HEK293 (cell line): ENCODE data around the gene MRS2.

Experiments
- CTCF ChIA-PET: fragments of 350-600 bp; formaldehyde crosslinking; extraction: SDS; loops from one replicate; lab custom pipeline; 2021; ENCODE audit warnings: antibody characterized with exemption; lab: Yijun Ruan, JAX
- POLR2A ChIA-PET: fragments of 300-600 bp; formaldehyde crosslinking; extraction: SDS; loops from one replicate; lab custom pipeline; 2020; ENCODE audit warnings: antibody characterized with exemption, inconsistent platforms; lab: Yijun Ruan, JAX
- H3K27ac ChIP-seq: fragments of 200-500 bp; sonication (Bioruptor generic); 2 replicates; pipeline ENCODE4 v1.5.1; 2014; ENCODE audit warnings: low read depth, low read length, control low read depth, inconsistent platforms; ENCODE audit errors: extremely low read depth
- H3K36me3 ChIP-seq, 2 experiments: fragments of 200-500 bp in 1 of 2; sonication (Bioruptor generic) in 1 of 2; 1 replicate in 1 of 2; 2 replicates in 1 of 2; pipeline ENCODE4 v1.5.1; 2014 to 2017; ENCODE audit warnings: inconsistent platforms in 2 of 2, low read length in 2 of 2; ENCODE audit not compliant: control insufficient read depth in 2 of 2, insufficient read depth in 1 of 2
- H3K4me1 ChIP-seq: fragments of 200-500 bp; sonication (Bioruptor generic); 2 replicates; pipeline ENCODE4 v1.5.1; 2014; ENCODE audit warnings: mild to moderate bottlenecking, low read length, inconsistent platforms; ENCODE audit not compliant: control insufficient read depth, insufficient read depth
- H3K4me3 ChIP-seq: 2 replicates; pipeline ENCODE4 v1.5.1; 2011; ENCODE audit warnings: low read depth, mild to moderate bottlenecking, control low read depth, low read length, moderate library complexity
- H3K9me3 ChIP-seq: fragments of 200-500 bp; sonication (Bioruptor generic); 2 replicates; pipeline ENCODE4 v1.5.1; 2014; ENCODE audit warnings: low read depth, low read length, inconsistent platforms; ENCODE audit not compliant: control insufficient read depth, insufficient read depth
- GFI1B ChIP-seq: fragments of 450-650 bp; formaldehyde crosslinking; IDR thresholded peaks from 2 replicates; pipeline ENCODE4 v1.5.1; 2016; ENCODE audit warnings: missing biosample characterization, missing genetic modification characterization
- GLIS1 ChIP-seq: fragments of 450-650 bp; formaldehyde crosslinking; IDR thresholded peaks from 2 replicates; pipeline ENCODE4 v1.5.1; 2016; ENCODE audit warnings: missing biosample characterization, missing genetic modification characterization
- IKZF3 ChIP-seq: fragments of 450-650 bp; IDR thresholded peaks from 2 replicates; pipeline ENCODE4 v1.5.0; 2018; ENCODE audit warnings: missing biosample characterization, mild to moderate bottlenecking, missing genetic modification characterization, moderate library complexity
- KLF16 ChIP-seq: fragments of 450-650 bp; formaldehyde crosslinking; IDR thresholded peaks from 2 replicates; pipeline ENCODE4 v1.5.1; 2017; ENCODE audit warnings: missing biosample characterization, missing genetic modification characterization
- PRDM1 ChIP-seq: fragments of 450-650 bp; formaldehyde crosslinking; IDR thresholded peaks from 2 replicates; pipeline ENCODE4; 2016; ENCODE audit warnings: missing biosample characterization, missing genetic modification characterization
- PRDM4 ChIP-seq: fragments of 450-650 bp; formaldehyde crosslinking; IDR thresholded peaks from 2 replicates; pipeline ENCODE4 v1.5.1; 2017; ENCODE audit warnings: missing biosample characterization, missing genetic modification characterization
- SCRT1 ChIP-seq: fragments of 450-650 bp; formaldehyde crosslinking; IDR thresholded peaks from 2 replicates; pipeline ENCODE4 v1.5.1; 2016; ENCODE audit warnings: missing biosample characterization, missing genetic modification characterization, borderline replicate concordance
- SCRT2 ChIP-seq: fragments of 450-650 bp; formaldehyde crosslinking; IDR thresholded peaks from 2 replicates; pipeline ENCODE4 v1.5.1; 2016; ENCODE audit warnings: missing biosample characterization, missing genetic modification characterization
- YY1 ChIP-seq: fragments of 450-650 bp; formaldehyde crosslinking; IDR thresholded peaks from 2 replicates; pipeline ENCODE4 v1.5.1; 2018; ENCODE audit warnings: missing biosample characterization, missing genetic modification characterization
- ZBTB20 ChIP-seq: fragments of 450-650 bp; formaldehyde crosslinking; IDR thresholded peaks from 2 replicates; pipeline ENCODE4 v1.5.1; 2016; ENCODE audit warnings: missing biosample characterization, missing genetic modification characterization
- ZFP3 ChIP-seq: fragments of 450-650 bp; formaldehyde crosslinking; IDR thresholded peaks from 2 replicates; pipeline ENCODE4 v1.5.1; 2016; ENCODE audit warnings: low read depth, missing biosample characterization, missing genetic modification characterization
- ZNF133 ChIP-seq: fragments of 450-650 bp; formaldehyde crosslinking; IDR thresholded peaks from 2 replicates; pipeline ENCODE4 v1.5.1; 2016; ENCODE audit warnings: missing biosample characterization, missing genetic modification characterization
- ZNF157 ChIP-seq: fragments of 450-650 bp; formaldehyde crosslinking; IDR thresholded peaks from 2 replicates; pipeline ENCODE4 v1.5.1; 2016; ENCODE audit warnings: missing biosample characterization, missing genetic modification characterization
- ZNF169 ChIP-seq: fragments of 450-650 bp; formaldehyde crosslinking; IDR thresholded peaks from 2 replicates; pipeline ENCODE4 v1.5.1; 2016; ENCODE audit warnings: missing biosample characterization, missing genetic modification characterization
- ZNF19 ChIP-seq: fragments of 450-650 bp; formaldehyde crosslinking; IDR thresholded peaks from 2 replicates; pipeline ENCODE4; 2016; ENCODE audit warnings: missing biosample characterization, missing genetic modification characterization, low read depth
- ZNF223 ChIP-seq: fragments of 450-650 bp; formaldehyde crosslinking; IDR thresholded peaks from 2 replicates; pipeline ENCODE4 v1.5.1; 2016; ENCODE audit warnings: missing biosample characterization, missing genetic modification characterization
- ZNF292 ChIP-seq: fragments of 450-650 bp; formaldehyde crosslinking; IDR thresholded peaks from 2 replicates; pipeline ENCODE4 v1.5.1; 2016; ENCODE audit warnings: low read depth, missing biosample characterization, missing genetic modification characterization, borderline replicate concordance
- ZNF426 ChIP-seq: fragments of 450-650 bp; formaldehyde crosslinking; IDR thresholded peaks from 2 replicates; pipeline ENCODE4 v1.5.1; 2017; ENCODE audit warnings: missing biosample characterization, missing genetic modification characterization, mild to moderate bottlenecking, inconsistent platforms, moderate library complexity
- ZNF48 ChIP-seq: fragments of 450-650 bp; formaldehyde crosslinking; IDR thresholded peaks from 2 replicates; pipeline ENCODE4 v1.5.1; 2016; ENCODE audit warnings: missing biosample characterization, missing genetic modification characterization
- ZNF510 ChIP-seq: fragments of 450-650 bp; formaldehyde crosslinking; IDR thresholded peaks from 2 replicates; pipeline ENCODE4 v1.5.1; 2018; ENCODE audit warnings: mild to moderate bottlenecking, missing genetic modification characterization, missing biosample characterization; ENCODE audit not compliant: insufficient replicate concordance
- ZNF837 ChIP-seq: fragments of 450-650 bp; formaldehyde crosslinking; IDR thresholded peaks from 2 replicates; pipeline ENCODE4 v1.5.1; 2016; ENCODE audit warnings: missing biosample characterization, missing genetic modification characterization
- ZSCAN30 ChIP-seq: fragments of 450-650 bp; IDR thresholded peaks from 2 replicates; pipeline ENCODE4 v1.5.1; 2018; ENCODE audit warnings: missing biosample characterization, mild to moderate bottlenecking, missing genetic modification characterization, moderate library complexity
- TF ChIP-seq, protein P1 (sequence below): fragments of 450-650 bp; formaldehyde crosslinking; IDR thresholded peaks from 2 replicates; pipeline ENCODE4 v1.5.1; 2016; ENCODE audit warnings: missing biosample characterization, missing genetic modification characterization
- TF ChIP-seq, protein P2 (sequence below): fragments of 450-650 bp; formaldehyde crosslinking; IDR thresholded peaks from 2 replicates; pipeline ENCODE4 v1.5.1; 2016; ENCODE audit warnings: missing biosample characterization, missing genetic modification characterization, borderline replicate concordance
- TF ChIP-seq, protein P3 (sequence below): fragments of 450-650 bp; formaldehyde crosslinking; IDR thresholded peaks from 2 replicates; pipeline ENCODE4 v1.5.1; 2016; ENCODE audit warnings: missing biosample characterization, missing genetic modification characterization

Gene MRS2

GRCh38 chr6:24455061-24455460, 52.3 kb downstream of the MRS2 start (continued):
- TF ChIP-seq SCRT2 (tag by site-specific recombination) = no peak
- TF ChIP-seq ZNF837 (tag by site-specific recombination) = no peak
- no peak for TF ChIP-seq PRDM4 (tag by site-specific recombination)
- TF ChIP-seq, protein P1, sequence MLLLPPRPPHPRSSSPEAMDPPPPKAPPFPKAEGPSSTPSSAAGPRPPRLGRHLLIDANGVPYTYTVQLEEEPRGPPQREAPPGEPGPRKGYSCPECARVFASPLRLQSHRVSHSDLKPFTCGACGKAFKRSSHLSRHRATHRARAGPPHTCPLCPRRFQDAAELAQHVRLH (tag by site-specific recombination) = no peak
- TF ChIP-seq KLF16 (tag by site-specific recombination) = no peak
- no peak for TF ChIP-seq ZNF157 (tag by site-specific recombination)
- TF ChIP-seq ZNF48 (tag by site-specific recombination) = no peak
- TF ChIP-seq ZSCAN30 (tag by site-specific recombination) = no peak
- TF ChIP-seq, all 188 proteins: peak for 0

GRCh38 chr6:24458134-24458533, 55.4 kb downstream of the MRS2 start:
- TF ChIP-seq SCRT1 (tag by site-specific recombination) (no peak), PRDM1 (tag by site-specific recombination) (no peak), ZNF19 (no peak), ZFP3 (tag by site-specific recombination) (no peak), ZNF169 (tag by site-specific recombination) (no peak), ZNF510 (tag by site-specific recombination) (no peak), ZBTB20 (tag by site-specific recombination) (no peak), ZNF426 (tag by site-specific recombination) (no peak), ZNF133 (tag by site-specific recombination) (no peak), ZNF223 (tag by site-specific recombination) (no peak), YY1 (tag by site-specific recombination) (no peak), GLIS1 (no peak), GFI1B (no peak), ZNF292 (tag by site-specific recombination) (no peak), IKZF3 (tag by site-specific recombination) (no peak)
- TF ChIP-seq, protein P2, sequence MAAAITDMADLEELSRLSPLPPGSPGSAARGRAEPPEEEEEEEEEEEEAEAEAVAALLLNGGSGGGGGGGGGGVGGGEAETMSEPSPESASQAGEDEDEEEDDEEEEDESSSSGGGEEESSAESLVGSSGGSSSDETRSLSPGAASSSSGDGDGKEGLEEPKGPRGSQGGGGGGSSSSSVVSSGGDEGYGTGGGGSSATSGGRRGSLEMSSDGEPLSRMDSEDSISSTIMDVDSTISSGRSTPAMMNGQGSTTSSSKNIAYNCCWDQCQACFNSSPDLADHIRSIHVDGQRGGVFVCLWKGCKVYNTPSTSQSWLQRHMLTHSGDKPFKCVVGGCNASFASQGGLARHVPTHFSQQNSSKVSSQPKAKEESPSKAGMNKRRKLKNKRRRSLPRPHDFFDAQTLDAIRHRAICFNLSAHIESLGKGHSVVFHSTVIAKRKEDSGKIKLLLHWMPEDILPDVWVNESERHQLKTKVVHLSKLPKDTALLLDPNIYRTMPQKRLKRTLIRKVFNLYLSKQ (tag by site-specific recombination) = no peak
- TF ChIP-seq, protein P3, sequence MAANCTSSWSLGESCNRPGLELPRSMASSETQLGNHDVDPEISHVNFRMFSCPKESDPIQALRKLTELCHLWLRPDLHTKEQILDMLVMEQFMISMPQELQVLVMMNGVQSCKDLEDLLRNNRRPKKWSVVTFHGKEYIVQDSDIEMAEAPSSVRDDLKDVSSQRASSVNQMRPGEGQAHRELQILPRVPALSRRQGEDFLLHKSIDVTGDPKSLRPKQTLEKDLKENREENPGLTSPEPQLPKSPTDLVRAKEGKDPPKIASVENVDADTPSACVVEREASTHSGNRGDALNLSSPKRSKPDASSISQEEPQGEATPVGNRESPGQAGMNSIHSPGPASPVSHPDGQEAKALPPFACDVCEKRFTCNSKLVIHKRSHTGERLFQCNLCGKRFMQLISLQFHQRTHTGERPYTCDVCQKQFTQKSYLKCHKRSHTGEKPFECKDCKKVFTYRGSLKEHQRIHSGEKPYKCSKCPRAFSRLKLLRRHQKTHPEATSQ = no peak
- TF ChIP-seq, protein P1 (tag by site-specific recombination) = no peak
- H3K36me3 ChIP-seq = no peaks in the 10 kb centered on the region
- H3K27ac ChIP-seq = no peak overlapping the region
- POLR2A ChIA-PET = no interaction called here
- CTCF ChIA-PET = interaction anchor here (1.3 kb wide), 1 partner anchor 36 kb away, joined by 4 read pairs; no protein-coding TSS in a partner anchor
- H3K9me3 ChIP-seq = no peaks in the 10 kb centered on the region
- H3K4me3 ChIP-seq = no peak overlapping the region
- no peaks in the 10 kb centered on the region for H3K4me1 ChIP-seq
